HG02938 (cell line): ENCODE data around the gene CAP2.

Experiments used
- ATAC-seq: cut with Tn5 transposase; IDR thresholded peaks from one replicate; pipeline ENCODE4 v1.9.1; 2021; ENCODE audit warnings: mild to moderate bottlenecking, moderate library complexity; ENCODE audit not compliant: unreplicated experiment

The CAP2 gene

GRCh38 chr6:17392978-17393891, at the start of gene CAP2:
TSS of gene CAP2 (plus strand) at chr6:17393595. CDS start at chr6:17421556, 27,961 bp downstream.
- ATAC-seq: no peak

- ATAC-seq: no peak
Observed at GRCh38 chr6:17347012-17347411, 46.4 kb upstream of the CAP2 start.

- ATAC-seq: no peak
Observed at GRCh38 chr6:17349427-17349826, 44.0 kb upstream of the CAP2 start.

GRCh38 chr6:17352302-17352701, 41.1 kb upstream of the CAP2 start:
- no peak for ATAC-seq

- no peak for ATAC-seq
Observed at GRCh38 chr6:17353440-17354175, 39.8 kb upstream of the CAP2 start.

GRCh38 chr6:17354700-17355403, 38.5 kb upstream of the CAP2 start:
- ATAC-seq: no peak

GRCh38 chr6:17355404-17355774, 38.0 kb upstream of the CAP2 start:
- no peak for ATAC-seq

- no peak for ATAC-seq
Observed at GRCh38 chr6:17358515-17358914, 34.9 kb upstream of the CAP2 start.

- no peak for ATAC-seq
Observed at GRCh38 chr6:17360564-17360963, 32.8 kb upstream of the CAP2 start.

GRCh38 chr6:17361013-17361412, 32.4 kb upstream of the CAP2 start:
- no peak for ATAC-seq

- no peak for ATAC-seq
Observed at GRCh38 chr6:17365961-17366360, 27.4 kb upstream of the CAP2 start.

- no peak for ATAC-seq
Observed at GRCh38 chr6:17367868-17368267, 25.5 kb upstream of the CAP2 start.

GRCh38 chr6:17381424-17382147, 11.8 kb upstream of the CAP2 start:
- ATAC-seq: no peak

GRCh38 chr6:17385660-17386059, 7.7 kb upstream of the CAP2 start:
- ATAC-seq: no peak

- no peak for ATAC-seq
Observed at GRCh38 chr6:17388365-17388764, 5.0 kb upstream of the CAP2 start.

GRCh38 chr6:17389274-17389847, 4.0 kb upstream of the CAP2 start:
- no peak for ATAC-seq

- no peak for ATAC-seq
Observed at GRCh38 chr6:17390276-17390675, 3.1 kb upstream of the CAP2 start.

GRCh38 chr6:17391976-17392375, 1.4 kb upstream of the CAP2 start:
- ATAC-seq: no peak

GRCh38 chr6:17393892-17394631, 667 bp downstream of the CAP2 start:
- ATAC-seq: no peak

- no peak for ATAC-seq
Observed at GRCh38 chr6:17395112-17395511, 1.7 kb downstream of the CAP2 start.
